HCT116 (cell line): ENCODE results near the gene TRUB1. TPM values are rescaled to one million over a fixed set of nuclear protein-coding genes. Genes with fewer than 3 reads are reported as not detected.

Experiments used
- ATAC-seq: fragments of 200-7000 bp; cut with Tn5 transposase; 2 replicates; pipeline ENCODE4 v1.9.1; 2020; ENCODE audit warnings: mild to moderate bottlenecking, moderate library complexity
- BruUV-seq: library from RNA; stranded (reverse); fragments of 400-500 nt; replicated peaks from 2 replicates; lab custom pipeline; 2021; lab: Mats Ljungman, UMichigan
- CTCF ChIA-PET: fragments of 300-600 bp; sonication (Branson Sonifier 250); formaldehyde crosslinking; loops from one replicate; lab custom pipeline; 2021; ENCODE audit warnings: antibody characterized with exemption; lab: Charles Lee
- POLR2A ChIA-PET: fragments of 300-600, 350-600 bp; sonication (Branson Sonifier 250); formaldehyde crosslinking; loops from one replicate; lab custom pipeline; 2021; ENCODE audit warnings: antibody characterized with exemption; lab: Charles Lee
- RAD21 ChIA-PET, 2 experiments: fragments of 300-600 bp; sonication (Branson Sonifier 250); formaldehyde crosslinking; loops; one replicate each; lab custom pipeline; 2023; ENCODE audit warnings: low total read pairs in 2 of 2; ENCODE audit not compliant: uncharacterized antibody in 2 of 2, unreplicated experiment in 2 of 2, low non-redundant PET in 1 of 2; lab: Charles Lee
- DNase-seq: peaks from one replicate; pipeline ENCODE4 v3.0.0-alpha.2; 2010; ENCODE audit warnings: low read depth, low spot score
- H2AFZ ChIP-seq: fragments of 200-600 bp; shearing (Covaris generic), sonication (generic); 2 replicates; pipeline ENCODE4 v1.6.1; 2017; ENCODE audit warnings: low read depth, mixed run types, mixed read lengths, antibody characterized with exemption, low read length; ENCODE audit not compliant: poor library complexity, severe bottlenecking
- H3K27ac ChIP-seq: 2 replicates; pipeline ENCODE4 v1.5.1; 2012; ENCODE audit warnings: low read depth, low read length
- H3K27me3 ChIP-seq: fragments of 200-600 bp; sonication (generic); 2 replicates; pipeline ENCODE4 v1.6.1; 2016; ENCODE audit warnings: mixed run types, low read length, mixed read lengths; ENCODE audit not compliant: insufficient read depth
- H3K36me3 ChIP-seq, 2 experiments: fragments of 200-500 bp in 1 of 2; fragments of 200-600 bp in 1 of 2; sonication (Bioruptor generic) in 1 of 2; sonication (generic) in 1 of 2; 2 replicates each; pipeline versions ENCODE4 v1.5.1 to v1.6.1; 2014 to 2016; ENCODE audit warnings: low read length in 2 of 2, inconsistent platforms in 1 of 2, mixed read lengths in 1 of 2, mixed run types in 1 of 2; ENCODE audit not compliant: insufficient read depth in 2 of 2, control insufficient read depth in 1 of 2
- H3K4me1 ChIP-seq, 2 experiments: fragments of 200-600 bp in 1 of 2; sonication (generic) in 1 of 2; 2 replicates each; pipeline versions ENCODE4 v1.5.1 to v1.6.1; 2012 to 2017; ENCODE audit warnings: low read length in 2 of 2, inconsistent platforms in 1 of 2, mild to moderate bottlenecking in 1 of 2, mixed read lengths in 1 of 2, mixed run types in 1 of 2, moderate library complexity in 1 of 2; ENCODE audit not compliant: insufficient read depth in 2 of 2, control insufficient read depth in 1 of 2
- H3K4me2 ChIP-seq: fragments of 200-600 bp; sonication (generic); 2 replicates; pipeline ENCODE4 v1.6.1; 2017; ENCODE audit warnings: mixed run types, low read length, mixed read lengths
- H3K4me3 ChIP-seq, 2 experiments: fragments of 200-600 bp in 1 of 2; sonication (generic) in 1 of 2; replicated peaks in 1 of 2; 2 replicates each; pipeline ENCODE4 v1.5.1; 2011 to 2016; ENCODE audit warnings: low read length in 2 of 2, control low read depth in 1 of 2, low read depth in 1 of 2, mild to moderate bottlenecking in 1 of 2, mixed read lengths in 1 of 2, mixed run types in 1 of 2
- H3K79me2 ChIP-seq: fragments of 200-600 bp; sonication (generic); 2 replicates; pipeline ENCODE4 v1.6.1; 2017; ENCODE audit warnings: mild to moderate bottlenecking, mixed run types, low read length, moderate library complexity, mixed read lengths; ENCODE audit not compliant: insufficient read depth
- H3K9ac ChIP-seq: fragments of 200-600 bp; sonication (generic); 2 replicates; pipeline ENCODE4 v1.6.1; 2016; ENCODE audit warnings: low read length, mixed read lengths
- H3K9me2 ChIP-seq: fragments of 200-600 bp; sonication (generic), shearing (Covaris generic); 2 replicates; pipeline ENCODE4 v1.6.1; 2017; ENCODE audit warnings: mixed run types, mild to moderate bottlenecking, moderate library complexity; ENCODE audit not compliant: insufficient read depth
- H3K9me3 ChIP-seq, 2 experiments: fragments of 200-500 bp in 1 of 2; fragments of 200-600 bp in 1 of 2; sonication (Bioruptor generic) in 1 of 2; sonication (generic) in 1 of 2; 2 replicates each; pipeline ENCODE4 v1.6.1; 2014 to 2017; ENCODE audit warnings: low read length in 2 of 2, mixed read lengths in 2 of 2, inconsistent platforms in 1 of 2, low read depth in 1 of 2, mild to moderate bottlenecking in 1 of 2, mixed run types in 1 of 2, moderate library complexity in 1 of 2; ENCODE audit not compliant: control insufficient read depth in 1 of 2, insufficient read depth in 1 of 2
- H4K20me1 ChIP-seq: fragments of 200-600 bp; sonication (generic), shearing (Covaris generic); 2 replicates; pipeline ENCODE4 v1.6.1; 2017; ENCODE audit warnings: mixed run types, mild to moderate bottlenecking, moderate library complexity; ENCODE audit not compliant: insufficient read depth
- CBX3 ChIP-seq: IDR thresholded peaks from 2 replicates; pipeline ENCODE4 v1.6.1; 2012; ENCODE audit warnings: low read depth
- CEBPB ChIP-seq: IDR thresholded peaks from 2 replicates; pipeline ENCODE4 v1.6.1; 2012; ENCODE audit warnings: low read depth
- CTCF ChIP-seq, 3 experiments: fragments of 200-600 bp in 1 of 3; sonication (generic) in 1 of 3; IDR thresholded peaks in 2 of 3; conservative IDR thresholded peaks in 1 of 3; 2 replicates each; pipeline ENCODE4 v1.5.1; 2012 to 2017; ENCODE audit warnings: low read depth in 2 of 3, low read length in 2 of 3, antibody characterized with exemption in 1 of 3, borderline replicate concordance in 1 of 3, control low read depth in 1 of 3, mild to moderate bottlenecking in 1 of 3, mixed read lengths in 1 of 3, mixed run types in 1 of 3, moderate library complexity in 1 of 3; ENCODE audit not compliant: insufficient read depth in 1 of 3
- EGR1 ChIP-seq: IDR thresholded peaks from 2 replicates; pipeline ENCODE4 v1.6.1; 2012; ENCODE audit warnings: low read depth
- JUND ChIP-seq: IDR thresholded peaks from 2 replicates; pipeline ENCODE4 v1.6.1; 2012
- MAX ChIP-seq: IDR thresholded peaks from 2 replicates; pipeline ENCODE4 v1.6.1; 2012
- POLR2AphosphoS5 ChIP-seq: IDR thresholded peaks from 2 replicates; pipeline ENCODE4 v1.6.1; 2011; ENCODE audit warnings: mild to moderate bottlenecking, low read depth, low read length, moderate library complexity
- RAD21 ChIP-seq: IDR thresholded peaks from 2 replicates; pipeline ENCODE4 v1.6.1; 2012; ENCODE audit warnings: low read depth, mild to moderate bottlenecking
- SP1 ChIP-seq: IDR thresholded peaks from 2 replicates; pipeline ENCODE4 v1.6.1; 2012; ENCODE audit warnings: low read depth
- ZFX ChIP-seq: fragments of 450-650 bp; IDR thresholded peaks from 2 replicates; pipeline ENCODE4 v1.6.1; 2017
- ZNF274 ChIP-seq: fragments of 200-500 bp; sonication (Bioruptor generic); IDR thresholded peaks from 2 replicates; pipeline ENCODE4 v1.6.1; 2014; ENCODE audit warnings: mild to moderate bottlenecking, low read depth, low read length, inconsistent platforms
- intact Hi-C: fragments of 100-400 bp; cut with micrococcal nuclease; formaldehyde crosslinking; loops from 2 replicates; pipeline ENCODE4 v1.10.0; 2022
- total RNA-seq: library from RNA; stranded (reverse); gene quantifications from one replicate; pipeline ENCODE4 v1.2.1, GENCODE V29; 2021; ENCODE audit not compliant: unreplicated experiment

Gene TRUB1
- total RNA-seq, 1 experiment from 2014 or later: 44.1 TPM

- ATAC-seq: no peak
- BruUV-seq: no TSS peak
Observed at GRCh38 chr10:114962441-114962840, 24.4 kb downstream of the TRUB1 start.

More at GRCh38 chr10:114962441-114962840, 24.4 kb downstream of the TRUB1 start:
- no peak overlapping the region for H3K4me2 ChIP-seq
- H3K4me1 ChIP-seq: no peaks in the 10 kb centered on the region
- H3K9me3 ChIP-seq: no peaks in the 10 kb centered on the region; a peak in 1 of 4 replicates
- H2AFZ ChIP-seq: no peak overlapping the region
- DNase-seq: no peak
- intact Hi-C loops: no loop called here
- POLR2A ChIA-PET: no interaction called here
- peaks cover 70% of the 10 kb centered on the region for H3K79me2 ChIP-seq
- no peak for TF ChIP-seq ZNF274
- no peak for TF ChIP-seq POLR2AphosphoS5
- TF ChIP-seq CTCF (IDR thresholded peaks at IDR 0.05 in 2 of 3, conservative IDR thresholded peaks at IDR 0.05 in 1 of 3; ENCODE audit: borderline replicate concordance in 1 of 3, insufficient read depth in 1 of 3, low read depth in 2 of 3, low read length in 2 of 3): no peak
- no peak for TF ChIP-seq CEBPB
- no peak for TF ChIP-seq MAX
- TF ChIP-seq JUND: no peak
- TF ChIP-seq ZFX: no peak
- no peak for TF ChIP-seq CBX3
- TF ChIP-seq SP1: no peak
- no peak for TF ChIP-seq EGR1
- TF ChIP-seq RAD21: no peak
- H3K9ac ChIP-seq: no peak overlapping the region
- RAD21 ChIA-PET: no interaction called here
- no peaks in the 10 kb centered on the region for H3K9me2 ChIP-seq
- no peaks in the 10 kb centered on the region for H3K27me3 ChIP-seq
- no peak overlapping the region for H3K4me3 ChIP-seq
- no peaks in the 10 kb centered on the region for H4K20me1 ChIP-seq
- no peak overlapping the region for H3K27ac ChIP-seq
- CTCF ChIA-PET: no interaction called here
- H3K36me3 ChIP-seq: peaks cover 2 to 11% of the 10 kb centered on the region in 2 experiments; a peak in 1 of 4 replicates
